Stomach (tissue), 4 donors: Measurements from ENCODE around the gene RASSF5.

Source experiments
- CTCF ChIP-seq, 7 experiments: fragments of 450-650 bp in 4 of 7; fragments of 200-600 bp in 3 of 7; sonication (generic) in 3 of 7; IDR thresholded peaks; one replicate each; pipeline ENCODE4 v1.5.1; 2016 to 2019; ENCODE audit warnings: antibody characterized with exemption in 7 of 7, control low read depth in 2 of 7, mild to moderate bottlenecking in 1 of 7
- POLR2A ChIP-seq, 4 donors: fragments of 450-650 bp; IDR thresholded peaks; one replicate each; pipeline ENCODE4 v1.6.1; 2016; ENCODE audit warnings: antibody characterized with exemption in 4 of 4, control low read depth in 2 of 4, mild to moderate bottlenecking in 1 of 4, moderate library complexity in 1 of 4
- POLR2AphosphoS5 ChIP-seq, 3 donors: sonication (generic); formaldehyde crosslinking; IDR thresholded peaks; one replicate each; pipeline ENCODE4 v1.6.1; 2016; ENCODE audit warnings: antibody characterized with exemption in 3 of 3

- TF ChIP-seq POLR2A (IDR thresholded peaks at IDR 0.05) (no peak), CTCF (IDR thresholded peaks at IDR 0.05) (no peak), POLR2AphosphoS5 (IDR thresholded peaks at IDR 0.05) (no peak)
Measured at GRCh38 chr1:206559672-206559995, 52.3 kb downstream of the RASSF5 start.
